H9 (cell line): Measurements from ENCODE around the gene WDR31. TPM values are rescaled to one million over a fixed set of nuclear protein-coding genes. Genes with fewer than 3 reads are reported as not detected.
"Not testable (repeated sequence)": the region's sequence is repeated elsewhere in the genome, so short reads cannot be mapped to it uniquely, and the experiment has no call there.

Experiments used
- DNase-seq: peaks from one replicate; pipeline ENCODE4 v3.0.0-alpha.2; 2017
- H2AFZ ChIP-seq: one replicate; pipeline ENCODE4 v1.6.1; 2013; ENCODE audit warnings: mild to moderate bottlenecking, low read length, control low read depth, moderate library complexity
- H2AK5ac ChIP-seq: 2 replicates; pipeline ENCODE4 v1.6.1; 2013; ENCODE audit warnings: low read length, control low read depth, mixed read lengths; ENCODE audit not compliant: insufficient read length
- H2BK120ac ChIP-seq: one replicate; pipeline ENCODE4 v1.6.1; 2013; ENCODE audit warnings: low read depth, mild to moderate bottlenecking, low read length, control low read depth, inconsistent platforms; ENCODE audit not compliant: poor library complexity, severe bottlenecking
- H2BK12ac ChIP-seq: 2 replicates; pipeline ENCODE4 v1.6.1; 2013; ENCODE audit warnings: low read length, control low read depth, mixed read lengths, low read depth; ENCODE audit not compliant: insufficient read length
- H2BK15ac ChIP-seq: 2 replicates; pipeline ENCODE4 v1.6.1; 2013; ENCODE audit warnings: low read depth, low read length, control low read depth
- H2BK20ac ChIP-seq: one replicate; pipeline ENCODE4 v1.6.1; 2013; ENCODE audit warnings: low read depth, mild to moderate bottlenecking, low read length, control low read depth, inconsistent platforms; ENCODE audit not compliant: poor library complexity, severe bottlenecking
- H2BK5ac ChIP-seq: 2 replicates; pipeline ENCODE4 v1.6.1; 2013; ENCODE audit warnings: low read length, control low read depth, mixed read lengths; ENCODE audit not compliant: insufficient read length
- H3K14ac ChIP-seq: 2 replicates; pipeline ENCODE4 v1.6.1; 2013; ENCODE audit warnings: low read length, control low read depth; ENCODE audit not compliant: insufficient read depth
- H3K18ac ChIP-seq: 2 replicates; pipeline ENCODE4 v1.6.1; 2013; ENCODE audit warnings: low read depth, mild to moderate bottlenecking, mixed read lengths, low read length, control low read depth; ENCODE audit not compliant: insufficient read length
- H3K23ac ChIP-seq: 2 replicates; pipeline ENCODE4 v1.6.1; 2013; ENCODE audit warnings: low read length, control low read depth, mixed read lengths, low read depth; ENCODE audit not compliant: insufficient read length
- H3K23me2 ChIP-seq: 2 replicates; pipeline ENCODE4 v1.6.1; 2013; ENCODE audit warnings: low read depth, mild to moderate bottlenecking, mixed read lengths, low read length, control low read depth; ENCODE audit not compliant: insufficient read length, poor library complexity, severe bottlenecking
- H3K27ac ChIP-seq: 2 replicates; pipeline ENCODE4 v1.5.1; 2013; ENCODE audit warnings: low read length, control low read depth, mixed read lengths, low read depth; ENCODE audit not compliant: insufficient read length
- H3K27me3 ChIP-seq: 2 replicates; pipeline ENCODE4 v1.6.1; 2013; ENCODE audit warnings: low read length, control low read depth, inconsistent platforms; ENCODE audit not compliant: insufficient read depth
- H3K4ac ChIP-seq: 2 replicates; pipeline ENCODE4 v1.6.1; 2013; ENCODE audit warnings: low read depth, mild to moderate bottlenecking, control low read depth, inconsistent platforms, low read length, moderate library complexity
- H3K4me1 ChIP-seq: 2 replicates; pipeline ENCODE4 v1.6.1; 2013; ENCODE audit warnings: low read length, control low read depth, inconsistent platforms; ENCODE audit not compliant: insufficient read depth
- H3K4me2 ChIP-seq: 2 replicates; pipeline ENCODE4 v1.6.1; 2013; ENCODE audit warnings: low read length, control low read depth, mixed read lengths; ENCODE audit not compliant: insufficient read length, insufficient read depth
- H3K56ac ChIP-seq: 2 replicates; pipeline ENCODE4 v1.6.1; 2013; ENCODE audit warnings: low read depth, mild to moderate bottlenecking, mixed read lengths, low read length, control low read depth; ENCODE audit not compliant: insufficient read length
- H3K79me1 ChIP-seq: 2 replicates; pipeline ENCODE4 v1.6.1; 2013; ENCODE audit warnings: low read depth, mild to moderate bottlenecking, moderate library complexity, low read length, control low read depth, inconsistent platforms; ENCODE audit not compliant: insufficient read depth, poor library complexity, severe bottlenecking
- H3K79me2 ChIP-seq: 2 replicates; pipeline ENCODE4 v1.6.1; 2013; ENCODE audit warnings: low read length, control low read depth, inconsistent platforms; ENCODE audit not compliant: insufficient read depth
- H3K9ac ChIP-seq: 2 replicates; pipeline ENCODE4 v1.6.1; 2013; ENCODE audit warnings: low read length, control low read depth, mixed read lengths; ENCODE audit not compliant: insufficient read length; ENCODE audit errors: extremely low read depth
- H3K9me3 ChIP-seq: one replicate; pipeline ENCODE4 v1.6.1; 2013; ENCODE audit warnings: low read depth, low read length, inconsistent platforms; ENCODE audit not compliant: control insufficient read depth
- H3T11ph ChIP-seq: one replicate; pipeline ENCODE4 v1.6.1; 2013; ENCODE audit warnings: mild to moderate bottlenecking, low read length, control low read depth, inconsistent platforms
- H4K20me1 ChIP-seq: one replicate; pipeline ENCODE4 v1.6.1; 2013; ENCODE audit not compliant: control insufficient read depth, insufficient read length, insufficient read depth
- H4K5ac ChIP-seq: 2 replicates; pipeline ENCODE4 v1.6.1; 2013; ENCODE audit warnings: low read depth, mild to moderate bottlenecking, mixed read lengths, low read length, control low read depth; ENCODE audit not compliant: insufficient read length
- H4K8ac ChIP-seq: replicated peaks from 2 replicates; pipeline ENCODE4 v1.6.1; 2013; ENCODE audit warnings: low read length, control low read depth, mixed read lengths, low read depth; ENCODE audit not compliant: insufficient read length
- H4K91ac ChIP-seq: 2 replicates; pipeline ENCODE4 v1.6.1; 2013; ENCODE audit warnings: low read depth, mild to moderate bottlenecking, moderate library complexity, mixed read lengths, low read length, control low read depth; ENCODE audit not compliant: insufficient read length
- H3K27ac Mint-ChIP-seq, 3 experiments: 2 replicates in 2 of 3; 3 replicates in 1 of 3; pipeline ENCODE4 v1.8.0; 2020 to 2021; ENCODE audit warnings: mixed read lengths in 3 of 3, mild to moderate bottlenecking in 1 of 3, moderate library complexity in 1 of 3
- H3K27me3 Mint-ChIP-seq: 2 replicates; pipeline ENCODE4 v1.8.0; 2021; ENCODE audit warnings: low read depth, mild to moderate bottlenecking, moderate library complexity, mixed read lengths
- H3K36me3 Mint-ChIP-seq, 3 experiments: 2 replicates in 2 of 3; 3 replicates in 1 of 3; pipeline ENCODE4 v1.8.0; 2020 to 2021; ENCODE audit warnings: low read depth in 3 of 3, mixed read lengths in 3 of 3; ENCODE audit not compliant: insufficient read depth in 1 of 3
- H3K4me1 Mint-ChIP-seq, 2 experiments: 2 replicates each; pipeline ENCODE4 v1.8.0; 2020; ENCODE audit warnings: mixed read lengths in 2 of 2
- H3K4me3 Mint-ChIP-seq, 2 experiments: 2 replicates in 1 of 2; 3 replicates in 1 of 2; pipeline ENCODE4 v1.8.0; 2020 to 2021; ENCODE audit warnings: mild to moderate bottlenecking in 2 of 2, mixed read lengths in 2 of 2, moderate library complexity in 1 of 2
- H3K9me3 Mint-ChIP-seq, 2 experiments: 2 replicates in 1 of 2; 3 replicates in 1 of 2; pipeline ENCODE4 v1.8.0; 2020; ENCODE audit warnings: mild to moderate bottlenecking in 2 of 2, mixed read lengths in 2 of 2, moderate library complexity in 1 of 2
- WGBS: extraction: QIAGEN DNeasy Blood & Tissue Kit; methylation state at CpG from one replicate; pipeline ENCODE4 v1.1.7; 2013; ENCODE audit warnings: missing lambda C conversion rate, low lambda C conversion rate, mixed read lengths; ENCODE audit not compliant: insufficient read length; ENCODE audit errors: extremely low coverage; 5-methylcytosine and 5-hydroxymethylcytosine counted together
- total RNA-seq: library from RNA; stranded (reverse); gene quantifications from 2 replicates; pipeline ENCODE4 v1.2.1, GENCODE V29; 2021
- TF ChIP-seq, protein P1 (sequence below): fragments of 200-600 bp; sonication (generic); conservative IDR thresholded peaks from 3 replicates; pipeline ENCODE4 v1.8.0; 2021; ENCODE audit warnings: antibody characterized with exemption, mild to moderate bottlenecking

The WDR31 gene
- total RNA-seq, 1 experiment from 2014 or later = 0.72 TPM

DNA sequence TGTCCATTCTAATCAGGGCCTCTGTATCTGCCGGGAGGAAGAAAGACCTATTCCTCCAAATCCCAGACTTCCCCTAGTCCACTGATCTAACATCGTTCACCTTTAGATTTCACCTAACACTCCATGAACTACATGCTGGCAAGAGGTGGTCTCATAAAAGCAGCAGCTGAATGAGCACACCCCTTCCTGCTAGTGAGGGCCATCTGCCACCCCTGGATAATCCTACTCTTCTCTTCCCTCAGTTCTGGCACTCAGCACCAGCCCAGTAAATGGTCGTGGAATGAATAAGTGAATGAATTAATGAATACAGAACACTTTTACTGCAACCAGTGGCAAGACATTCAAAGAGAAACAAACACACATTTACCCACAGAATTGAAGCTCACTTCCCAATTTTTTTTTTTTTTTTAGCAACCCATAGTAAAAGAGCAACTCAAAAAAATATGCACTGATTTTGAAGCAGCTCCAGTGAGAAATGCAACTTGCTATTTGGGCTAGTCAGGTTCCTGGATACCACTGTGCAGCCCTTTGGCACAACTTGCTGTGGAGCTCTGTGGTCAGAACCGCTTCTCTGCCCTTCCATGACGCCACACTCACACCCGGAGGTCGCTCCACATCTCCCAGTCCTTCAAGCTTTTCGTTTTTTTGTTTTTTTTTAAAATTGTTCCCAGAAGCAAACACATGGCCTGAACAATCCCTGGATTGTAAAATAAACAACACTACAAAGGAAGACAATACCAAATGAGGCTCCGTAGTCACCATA, 43.1 kb downstream of the WDR31 start:
- no peaks in the 10 kb centered on the region for H3K9me3 ChIP-seq
- no peak overlapping the region for H2BK20ac ChIP-seq
- H2AK5ac ChIP-seq = no peak overlapping the region
- H3K4me3 Mint-ChIP-seq = no peak overlapping the region
- H3K56ac ChIP-seq = no peak overlapping the region
- H2BK120ac ChIP-seq = no peak overlapping the region
- no peaks in the 10 kb centered on the region; the same call in none of the 2 replicates for H3K27me3 Mint-ChIP-seq
- H3K36me3 Mint-ChIP-seq = peaks cover 3 to 15% (median 12%) of the 10 kb centered on the region in 3 experiments; a peak in 6 of 7 replicates
- H3T11ph ChIP-seq = no peak overlapping the region
- no peaks in the 10 kb centered on the region for H4K20me1 ChIP-seq
- no peak overlapping the region for H2BK15ac ChIP-seq
- H2BK5ac ChIP-seq = no peak overlapping the region
- H3K27ac Mint-ChIP-seq = no peak overlapping the region; a peak in 1 of 7 replicates
- DNase-seq = no peak
- H2AFZ ChIP-seq = no peak overlapping the region
- TF ChIP-seq, protein P1, sequence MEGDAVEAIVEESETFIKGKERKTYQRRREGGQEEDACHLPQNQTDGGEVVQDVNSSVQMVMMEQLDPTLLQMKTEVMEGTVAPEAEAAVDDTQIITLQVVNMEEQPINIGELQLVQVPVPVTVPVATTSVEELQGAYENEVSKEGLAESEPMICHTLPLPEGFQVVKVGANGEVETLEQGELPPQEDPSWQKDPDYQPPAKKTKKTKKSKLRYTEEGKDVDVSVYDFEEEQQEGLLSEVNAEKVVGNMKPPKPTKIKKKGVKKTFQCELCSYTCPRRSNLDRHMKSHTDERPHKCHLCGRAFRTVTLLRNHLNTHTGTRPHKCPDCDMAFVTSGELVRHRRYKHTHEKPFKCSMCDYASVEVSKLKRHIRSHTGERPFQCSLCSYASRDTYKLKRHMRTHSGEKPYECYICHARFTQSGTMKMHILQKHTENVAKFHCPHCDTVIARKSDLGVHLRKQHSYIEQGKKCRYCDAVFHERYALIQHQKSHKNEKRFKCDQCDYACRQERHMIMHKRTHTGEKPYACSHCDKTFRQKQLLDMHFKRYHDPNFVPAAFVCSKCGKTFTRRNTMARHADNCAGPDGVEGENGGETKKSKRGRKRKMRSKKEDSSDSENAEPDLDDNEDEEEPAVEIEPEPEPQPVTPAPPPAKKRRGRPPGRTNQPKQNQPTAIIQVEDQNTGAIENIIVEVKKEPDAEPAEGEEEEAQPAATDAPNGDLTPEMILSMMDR = no peak
- no peak overlapping the region for H2BK12ac ChIP-seq
- H3K79me2 ChIP-seq = no peaks in the 10 kb centered on the region
- H3K9ac ChIP-seq = no peak overlapping the region
- H3K23me2 ChIP-seq = no peaks in the 10 kb centered on the region
- peaks cover 4 to 6% of the 10 kb centered on the region in 2 experiments; a peak in 3 of 4 replicates for H3K4me1 Mint-ChIP-seq
- H4K5ac ChIP-seq = no peak overlapping the region
- no peak overlapping the region for H3K23ac ChIP-seq
- no peak overlapping the region for H3K4me2 ChIP-seq
- no peak overlapping the region for H3K18ac ChIP-seq
- H4K91ac ChIP-seq = no peak overlapping the region
- WGBS = no CpG with 5 or more reads among the region's 9 CpGs
- no peaks in the 10 kb centered on the region for H3K79me1 ChIP-seq
- no peaks in the 10 kb centered on the region for H3K4me1 ChIP-seq
- no peak overlapping the region for H3K4ac ChIP-seq
- H3K27ac ChIP-seq = no peak overlapping the region
- H4K8ac ChIP-seq = no peak overlapping the region
- H3K27me3 ChIP-seq = no peaks in the 10 kb centered on the region
- no peak overlapping the region for H3K14ac ChIP-seq
- no peaks in the 10 kb centered on the region for H3K9me3 Mint-ChIP-seq

DNA sequence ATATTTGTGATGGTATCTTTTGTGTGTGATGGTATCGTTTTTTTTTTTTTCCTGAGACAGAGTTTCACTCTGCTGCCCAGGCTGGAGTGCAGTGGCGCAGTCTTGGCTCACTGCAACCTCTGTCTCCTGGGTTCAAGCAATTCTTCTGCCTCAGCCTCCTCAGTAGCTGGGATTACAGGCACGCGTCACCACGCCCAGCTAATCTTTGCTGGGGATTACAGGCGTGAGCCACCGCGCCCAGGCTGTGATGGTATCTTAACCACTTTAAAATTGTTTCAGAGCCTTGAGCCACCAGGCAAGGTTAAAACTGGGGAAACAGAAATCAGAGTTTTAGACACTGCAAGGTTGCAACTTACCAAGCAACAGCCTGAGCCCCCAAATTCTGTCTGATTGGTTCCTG, 43.8 kb downstream of the WDR31 start:
- not testable (repeated sequence) for H3K9me3 ChIP-seq, H4K8ac ChIP-seq, H3K18ac ChIP-seq, H3K4me1 Mint-ChIP-seq, H3K27ac Mint-ChIP-seq, H3K79me1 ChIP-seq, DNase-seq, H3K9me3 Mint-ChIP-seq, H3K4me2 ChIP-seq, H4K91ac ChIP-seq, H2AK5ac ChIP-seq, H3K27me3 Mint-ChIP-seq, H3K4me3 Mint-ChIP-seq, H2BK15ac ChIP-seq, H3T11ph ChIP-seq, H3K14ac ChIP-seq, H3K23me2 ChIP-seq, H3K56ac ChIP-seq, H4K20me1 ChIP-seq, H3K4me1 ChIP-seq, H3K9ac ChIP-seq, H2BK12ac ChIP-seq, H3K23ac ChIP-seq, H3K27me3 ChIP-seq, H2BK5ac ChIP-seq, H2BK120ac ChIP-seq, H2BK20ac ChIP-seq, H3K4ac ChIP-seq, H4K5ac ChIP-seq, H2AFZ ChIP-seq, H3K79me2 ChIP-seq, H3K27ac ChIP-seq
- peaks cover 4 to 23% (median 20%) of the 10 kb centered on the region in 3 experiments; a peak in 6 of 7 replicates for H3K36me3 Mint-ChIP-seq
- no CpG with 5 or more reads among the region's 8 CpGs for WGBS
